Small intestine (tissue), 7 donors: ENCODE data around the gene OR2A25. TPM values are rescaled to one million over a fixed set of nuclear protein-coding genes. Genes with fewer than 3 reads are reported as not detected.

Experiments used
- DNase-seq, 2 donors: peaks; one replicate each; pipeline versions ENCODE4 v3.0.0 to v3.0.0-alpha.2; 2013
- FAIRE-seq: peaks from 2 replicates; lab custom pipeline; 2012; peaks lifted over from hg19 to GRCh38; lab: Jason Lieb, UNC
- H3K27ac ChIP-seq, 3 donors: one replicate each; pipeline ENCODE4 v1.5.1; 2013; ENCODE audit warnings: low read length in 2 of 3, mild to moderate bottlenecking in 2 of 3, control low read depth in 1 of 3, inconsistent platforms in 1 of 3, low read depth in 1 of 3, moderate library complexity in 1 of 3
- H3K27me3 ChIP-seq, 3 donors: one replicate each; pipeline ENCODE4 v1.6.1; 2013; ENCODE audit warnings: low read length in 3 of 3, inconsistent platforms in 1 of 3; ENCODE audit not compliant: control insufficient read depth in 3 of 3, insufficient read depth in 3 of 3
- H3K36me3 ChIP-seq, 3 donors: one replicate each; pipeline ENCODE4 v1.6.1; 2013; ENCODE audit warnings: low read length in 3 of 3, inconsistent platforms in 1 of 3, low read depth in 1 of 3, mild to moderate bottlenecking in 1 of 3, moderate library complexity in 1 of 3; ENCODE audit not compliant: control insufficient read depth in 3 of 3, insufficient read depth in 2 of 3
- H3K4me1 ChIP-seq, 3 donors: one replicate each; pipeline ENCODE4 v1.6.1; 2013; ENCODE audit warnings: low read length in 2 of 3, inconsistent platforms in 1 of 3, low read depth in 1 of 3, mild to moderate bottlenecking in 1 of 3, moderate library complexity in 1 of 3; ENCODE audit not compliant: control insufficient read depth in 3 of 3, insufficient read depth in 2 of 3
- H3K4me3 ChIP-seq, 3 donors: one replicate each; pipeline ENCODE4 v1.5.1; 2013; ENCODE audit warnings: low read length in 3 of 3, control low read depth in 1 of 3, inconsistent platforms in 1 of 3, low read depth in 1 of 3, mild to moderate bottlenecking in 1 of 3, moderate library complexity in 1 of 3
- H3K9me3 ChIP-seq, 2 donors: one replicate each; pipeline ENCODE4 v1.6.1; 2013; ENCODE audit warnings: low read depth in 1 of 2, low read length in 1 of 2; ENCODE audit not compliant: control insufficient read depth in 2 of 2, insufficient read depth in 1 of 2
- WGBS, 3 donors: extraction: QIAGEN DNeasy Blood & Tissue Kit; methylation state at CpG; one replicate each; pipeline ENCODE4 v1.1.7; 2013; 5-methylcytosine and 5-hydroxymethylcytosine counted together
- polyA plus RNA-seq, 4 donors: library from polyadenylated mRNA; stranded (reverse) in 3 of 4; unstranded in 1 of 4; fragments of 200-250 nt in 3 of 4; fragments of 120-200 nt in 1 of 4; gene quantifications; one replicate each; pipeline versions ENCODE4 v1.2.1 to v1.2.3, GENCODE V29; 2013
- donor health status: healthy with polysubstance abuse.
- donor health status: control.
- donor health status: control.
- donor health status: Bipolar disorder and iron deficiency.
- donor health status: healthy.

Gene OR2A25
- polyA plus RNA-seq, 4 donors: 0.03 TPM; not detected in 3

- Histone ChIP-seq H3K9me3 (no peaks in the 10 kb centered on the region), H3K27ac (no peak overlapping the region), H3K36me3 (no peaks in the 10 kb centered on the region), H3K4me1 (no peaks in the 10 kb centered on the region), H3K27me3 (no peaks in the 10 kb centered on the region), H3K4me3 (no peak overlapping the region)
- FAIRE-seq (no peak), DNase-seq (no peak)
- WGBS, 3 donors: 79 to 84% (median 79%) methylated on average over 1 of the region's 1 CpG
Measured at GRCh38 chr7:144087230-144087629, 17.6 kb downstream of the OR2A25 start.

DNA sequence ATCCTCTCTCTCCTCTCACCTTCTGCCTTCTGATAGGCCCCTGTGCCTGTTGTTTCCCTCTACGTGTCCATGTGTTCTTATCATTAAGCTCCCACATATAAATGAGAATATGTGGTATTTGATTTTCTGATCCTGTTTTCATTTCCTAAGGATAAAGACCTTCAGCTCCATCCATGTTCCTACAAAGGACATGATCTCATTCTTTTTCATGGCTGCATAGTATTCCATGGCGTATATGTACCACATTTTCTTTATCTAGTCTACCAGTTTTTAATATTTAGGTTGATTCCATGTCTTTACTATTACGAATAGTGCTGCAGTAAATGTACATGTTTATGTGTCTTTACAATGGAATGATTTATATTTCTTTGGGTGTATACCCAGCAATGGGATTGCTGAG, 21.1 kb downstream of the OR2A25 start:
- Histone ChIP-seq H3K4me1 (no peaks in the 10 kb centered on the region), H3K4me3 (no peak overlapping the region), H3K36me3 (no peaks in the 10 kb centered on the region), H3K27me3 (no peaks in the 10 kb centered on the region), H3K27ac (no peak overlapping the region), H3K9me3 (no peaks in the 10 kb centered on the region)
- 88 to 90% (median 88%) methylated on average over 3 of the region's 3 CpGs for WGBS, 3 donors
- FAIRE-seq (no peak), DNase-seq (no peak)

- Histone ChIP-seq H3K4me3 (no peak overlapping the region), H3K27me3 (no peaks in the 10 kb centered on the region), H3K36me3 (no peaks in the 10 kb centered on the region), H3K9me3 (no peaks in the 10 kb centered on the region), H3K4me1 (no peaks in the 10 kb centered on the region), H3K27ac (no peak overlapping the region)
- no peak for FAIRE-seq
- DNase-seq: no peak
Measured at GRCh38 chr7:144098776-144099175, 29.2 kb downstream of the OR2A25 start.

DNA sequence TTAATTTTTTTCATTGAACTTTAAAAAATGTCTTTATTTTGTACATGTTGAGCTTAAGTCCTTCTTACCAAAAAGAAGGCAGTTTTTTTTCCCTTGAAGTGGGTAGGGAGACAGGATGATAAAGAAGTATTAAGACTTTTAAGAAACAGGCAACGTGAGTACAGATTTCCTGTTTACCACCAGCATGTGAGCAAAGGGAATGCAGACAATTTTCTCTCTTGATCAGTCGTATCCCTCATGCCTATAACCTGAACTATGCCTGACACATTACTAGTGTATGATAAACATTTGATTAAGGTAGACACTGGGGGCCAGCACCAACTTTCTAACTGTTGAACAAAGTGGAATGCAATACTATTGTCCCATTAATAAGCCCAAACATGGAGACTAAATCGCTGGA, 31.0 kb downstream of the OR2A25 start:
- no peaks in the 10 kb centered on the region for H3K4me1 ChIP-seq
- no peak for DNase-seq
- WGBS, 3 donors: 52 to 66% (median 54%) methylated on average over 3 of the region's 3 CpGs
- no peaks in the 10 kb centered on the region for H3K36me3 ChIP-seq
- no peak for FAIRE-seq
- no peaks in the 10 kb centered on the region for H3K27me3 ChIP-seq
- no peak overlapping the region for H3K27ac ChIP-seq
- H3K9me3 ChIP-seq: no peaks in the 10 kb centered on the region
- no peak overlapping the region for H3K4me3 ChIP-seq

- Histone ChIP-seq H3K36me3 (no peaks in the 10 kb centered on the region), H3K4me3 (no peak overlapping the region), H3K4me1 (no peaks in the 10 kb centered on the region), H3K9me3 (no peaks in the 10 kb centered on the region), H3K27ac (no peak overlapping the region), H3K27me3 (no peaks in the 10 kb centered on the region)
- FAIRE-seq (no peak), DNase-seq (no peak)
Measured at GRCh38 chr7:144102041-144102440, 32.4 kb downstream of the OR2A25 start.

GRCh38 chr7:144105211-144105610, 35.6 kb downstream of the OR2A25 start:
- Histone ChIP-seq H3K9me3 (no peaks in the 10 kb centered on the region), H3K36me3 (no peaks in the 10 kb centered on the region), H3K27me3 (no peaks in the 10 kb centered on the region), H3K27ac (no peak overlapping the region), H3K4me1 (no peaks in the 10 kb centered on the region), H3K4me3 (no peak overlapping the region)
- DNase-seq (no peak), FAIRE-seq (no peak)

- Histone ChIP-seq H3K4me3 (no peak within 1 kb of the TSS), H3K27me3 (no peaks in the 10 kb centered on the region), H3K9me3 (no peaks in the 10 kb centered on the region), H3K4me1 (no peaks in the 10 kb centered on the region), H3K27ac (no peak within 1 kb of the TSS), H3K36me3 (no peaks in the 10 kb centered on the region)
- 87 to 91% (median 87%) methylated on average over 2 of the region's 2 CpGs for whole genome bisulfite sequencing, 3 donors
- DNase-seq: no peak
- no peak for FAIRE-seq
Measured at GRCh38 chr7:144109283-144109682, 39.7 kb downstream of the OR2A25 start, which contains the start of gene OR2A2. TSS of gene OR2A2 (plus strand) at chr7:144109583. CDS start at chr7:144109583, 0 bp downstream.

DNA sequence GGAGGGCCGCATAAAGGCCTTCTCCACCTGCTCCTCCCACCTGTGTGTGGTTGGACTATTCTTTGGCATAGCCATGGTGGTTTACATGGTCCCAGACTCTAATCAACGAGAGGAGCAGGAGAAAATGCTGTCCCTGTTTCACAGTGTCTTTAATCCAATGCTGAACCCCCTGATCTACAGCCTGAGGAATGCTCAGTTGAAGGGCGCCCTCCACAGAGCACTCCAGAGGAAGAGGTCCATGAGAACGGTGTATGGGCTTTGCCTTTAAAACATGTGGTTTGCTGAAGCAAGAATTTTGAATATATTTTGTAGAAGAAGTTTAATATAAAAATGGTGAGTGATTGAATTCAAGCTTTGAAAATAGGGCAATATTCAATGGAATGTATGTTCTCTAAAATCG, 40.7 kb downstream of the OR2A25 start:
- Histone ChIP-seq H3K27me3 (no peaks in the 10 kb centered on the region), H3K9me3 (no peaks in the 10 kb centered on the region), H3K36me3 (no peaks in the 10 kb centered on the region), H3K4me1 (no peaks in the 10 kb centered on the region), H3K27ac (no peak overlapping the region), H3K4me3 (no peak overlapping the region)
- no peak for DNase-seq
- 71 to 75% (median 71%) methylated on average over 5 of the region's 5 CpGs for WGBS, 3 donors
- no peak for FAIRE-seq

DNA sequence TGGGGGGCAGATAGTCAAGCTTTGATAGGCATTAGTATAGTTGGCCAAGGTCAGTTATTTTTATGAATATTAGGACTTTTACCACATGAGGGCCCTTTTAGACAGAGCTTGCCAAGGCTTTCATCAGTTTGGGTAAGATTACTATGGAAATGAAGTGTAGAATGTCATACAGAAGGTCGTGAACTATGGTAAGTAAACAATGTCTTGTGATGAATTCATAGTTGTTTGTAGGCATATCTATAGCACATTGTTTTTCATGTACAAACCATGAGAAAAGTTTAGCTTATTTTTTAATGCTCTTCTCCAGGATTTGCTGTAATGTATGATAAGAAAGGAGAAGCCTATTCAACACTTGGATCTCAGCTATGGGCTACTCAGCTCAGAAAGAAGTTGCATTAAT, 44.0 kb downstream of the OR2A25 start:
- Histone ChIP-seq H3K4me3 (no peak overlapping the region), H3K27me3 (no peaks in the 10 kb centered on the region), H3K4me1 (no peaks in the 10 kb centered on the region), H3K36me3 (no peaks in the 10 kb centered on the region), H3K27ac (no peak overlapping the region), H3K9me3 (no peaks in the 10 kb centered on the region)
- WGBS, 3 donors: 19 to 30% (median 24%) methylated on average over 1 of the region's 1 CpG
- FAIRE-seq: no peak
- DNase-seq: no peak
